Lung (tissue), 12 donors: ENCODE measurements around the gene PRRG1. TPM values are rescaled to one million over a fixed set of nuclear protein-coding genes. Genes with fewer than 3 reads are reported as not detected.

Experiments used
- ATAC-seq: fragments of 200-7000 bp; cut with Tn5 transposase; one replicate; pipeline ENCODE4 v1.9.1; 2020; ENCODE audit warnings: moderate number of reproducible peaks; ENCODE audit not compliant: insufficient read depth, low FRiP score
- DNase-seq, 3 donors: peaks; one replicate each; pipeline ENCODE4 v3.0.0-alpha.2; 2013 to 2017
- H3K27ac ChIP-seq, 2 donors: one replicate each; pipeline ENCODE4 v1.5.1; 2013; ENCODE audit warnings: mild to moderate bottlenecking in 2 of 2, moderate library complexity in 2 of 2, control low read depth in 1 of 2, inconsistent platforms in 1 of 2, low read depth in 1 of 2, low read length in 1 of 2
- H3K27me3 ChIP-seq, 3 donors: one replicate each; pipeline ENCODE4 v1.5.1; 2013; ENCODE audit warnings: low read length in 2 of 3; ENCODE audit not compliant: control insufficient read depth in 3 of 3, insufficient read depth in 3 of 3
- H3K36me3 ChIP-seq, 4 donors: one replicate each; pipeline ENCODE4 v1.5.1; 2013; ENCODE audit warnings: low read length in 4 of 4, mild to moderate bottlenecking in 1 of 4, moderate library complexity in 1 of 4; ENCODE audit not compliant: control insufficient read depth in 4 of 4, insufficient read depth in 4 of 4
- H3K4me1 ChIP-seq, 5 donors: one replicate each; pipeline ENCODE4 v1.5.1; 2013; ENCODE audit warnings: low read length in 5 of 5, mild to moderate bottlenecking in 2 of 5, moderate library complexity in 1 of 5; ENCODE audit not compliant: control insufficient read depth in 5 of 5, insufficient read depth in 5 of 5
- H3K4me3 ChIP-seq: one replicate; pipeline ENCODE4 v1.5.1; 2013; ENCODE audit warnings: mild to moderate bottlenecking, control low read depth, moderate library complexity
- H3K9ac ChIP-seq, 2 donors: one replicate each; pipeline ENCODE4 v1.5.1; 2013; ENCODE audit warnings: low read length in 2 of 2, control low read depth in 1 of 2; ENCODE audit not compliant: insufficient read depth in 1 of 2
- H3K9me3 ChIP-seq, 4 donors: one replicate each; pipeline ENCODE4 v1.5.1; 2013; ENCODE audit warnings: low read length in 3 of 4, mild to moderate bottlenecking in 1 of 4, moderate library complexity in 1 of 4; ENCODE audit not compliant: control insufficient read depth in 4 of 4, insufficient read depth in 3 of 4
- WGBS, 2 donors: extraction: QIAGEN DNeasy Blood & Tissue Kit; methylation state at CpG; one replicate each; pipeline ENCODE4 v1.1.7; 2013; 5-methylcytosine and 5-hydroxymethylcytosine counted together
- polyA plus RNA-seq, 2 donors: library from polyadenylated mRNA; stranded (reverse); fragments of 200-250 nt; gene quantifications; one replicate each; pipeline ENCODE4 v1.2.1, GENCODE V29; 2013
- total RNA-seq, 2 donors: library from RNA; depleted of rRNA in 1 of 2; stranded (reverse); fragments of >200 nt in 1 of 2; gene quantifications; one replicate each; pipeline ENCODE4 v1.2.1, GENCODE V29; 2014 to 2021
- TF ChIP-seq, protein P1 (sequence below): IDR thresholded peaks from 2 replicates; pipeline ENCODE4 v1.5.1; 2012; ENCODE audit warnings: mild to moderate bottlenecking; ENCODE audit errors: control extremely low read depth, extremely low read depth
- donor health status: control.
- donor health status: control.
- donor health status: Bipolar disorder and iron deficiency.
- donor health status: healthy.
- donor health status: DM: yes; HTN: yes; CAD: no.

PRRG1 gene
- total and polyA plus RNA-seq, 4 donors: 2.1 to 15.0 (median 3.8) TPM

DNA sequence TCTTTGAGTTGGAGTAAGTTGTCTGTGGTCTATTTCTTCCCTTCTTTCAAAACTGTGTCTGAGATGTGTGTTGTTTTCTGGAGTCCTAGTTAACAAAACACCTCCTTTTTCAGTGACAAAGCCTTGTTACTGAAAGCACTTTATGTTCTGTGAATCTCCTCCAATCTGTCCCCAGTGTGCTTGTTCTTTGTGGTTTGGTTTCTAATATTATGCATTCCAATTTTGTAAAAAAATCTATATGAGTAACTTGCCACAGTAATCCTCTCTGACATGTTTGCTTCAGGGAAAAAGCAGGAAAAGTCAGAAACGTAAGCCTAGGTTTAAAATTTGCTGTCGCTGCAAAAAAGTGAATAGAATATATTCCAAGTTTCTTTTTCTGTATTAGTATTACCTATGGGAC, 12.4 kb downstream of the PRRG1 start:
- 74 to 87% methylated on average over 2 of the region's 2 CpGs for WGBS, 2 donors

DNA sequence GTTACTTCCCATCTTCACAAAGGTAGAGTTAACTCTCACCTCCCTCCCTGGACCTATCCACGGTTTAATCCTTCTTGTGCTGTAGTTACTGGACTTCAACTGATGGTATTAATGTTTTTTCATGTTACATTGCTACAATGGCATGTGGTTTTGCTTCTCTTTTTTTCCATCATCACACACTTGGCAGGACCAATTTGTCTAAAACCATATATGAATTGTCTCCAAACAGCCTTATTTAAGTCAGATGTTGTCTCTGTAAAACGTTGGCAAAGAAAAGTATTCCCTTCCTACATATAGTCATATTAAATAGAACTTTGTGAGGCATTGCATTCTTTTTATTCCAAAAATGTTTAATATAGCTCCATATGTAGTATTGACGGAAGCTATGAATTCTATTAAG, 15.5 kb downstream of the PRRG1 start:
- peaks cover 0 to 2% (median 0%) of the 10 kb centered on the region in 4 donors for H3K9me3 ChIP-seq
- no peak overlapping the region for H3K9ac ChIP-seq
- H3K27ac ChIP-seq: no peak overlapping the region
- 65 to 94% methylated on average over 3 of the region's 3 CpGs for WGBS, 2 donors
- no peaks in the 10 kb centered on the region for H3K36me3 ChIP-seq
- H3K4me3 ChIP-seq: no peak overlapping the region
- peaks cover 0 to 5% (median 0%) of the 10 kb centered on the region in 5 donors for H3K4me1 ChIP-seq
- H3K27me3 ChIP-seq: peaks cover 0 to 2% (median 0%) of the 10 kb centered on the region in 3 donors
- TF ChIP-seq, protein P1, sequence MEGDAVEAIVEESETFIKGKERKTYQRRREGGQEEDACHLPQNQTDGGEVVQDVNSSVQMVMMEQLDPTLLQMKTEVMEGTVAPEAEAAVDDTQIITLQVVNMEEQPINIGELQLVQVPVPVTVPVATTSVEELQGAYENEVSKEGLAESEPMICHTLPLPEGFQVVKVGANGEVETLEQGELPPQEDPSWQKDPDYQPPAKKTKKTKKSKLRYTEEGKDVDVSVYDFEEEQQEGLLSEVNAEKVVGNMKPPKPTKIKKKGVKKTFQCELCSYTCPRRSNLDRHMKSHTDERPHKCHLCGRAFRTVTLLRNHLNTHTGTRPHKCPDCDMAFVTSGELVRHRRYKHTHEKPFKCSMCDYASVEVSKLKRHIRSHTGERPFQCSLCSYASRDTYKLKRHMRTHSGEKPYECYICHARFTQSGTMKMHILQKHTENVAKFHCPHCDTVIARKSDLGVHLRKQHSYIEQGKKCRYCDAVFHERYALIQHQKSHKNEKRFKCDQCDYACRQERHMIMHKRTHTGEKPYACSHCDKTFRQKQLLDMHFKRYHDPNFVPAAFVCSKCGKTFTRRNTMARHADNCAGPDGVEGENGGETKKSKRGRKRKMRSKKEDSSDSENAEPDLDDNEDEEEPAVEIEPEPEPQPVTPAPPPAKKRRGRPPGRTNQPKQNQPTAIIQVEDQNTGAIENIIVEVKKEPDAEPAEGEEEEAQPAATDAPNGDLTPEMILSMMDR: no peak
- ATAC-seq (no peak), DNase-seq (no peak)

More for the DNA sequence above, 12.4 kb downstream of the PRRG1 start:
- Histone ChIP-seq H3K27me3 (no peaks in the 10 kb centered on the region), H3K4me3 (no peak overlapping the region), H3K36me3 (no peaks in the 10 kb centered on the region), H3K27ac (no peak overlapping the region), H3K9ac (no peak overlapping the region), H3K4me1 (peaks cover 0 to 5% (median 0%) of the 10 kb centered on the region in 5 donors), H3K9me3 (peaks cover 0 to 4% (median 1%) of the 10 kb centered on the region in 4 donors)
- TF ChIP-seq, protein P1: no peak
- no peak for ATAC-seq
- DNase-seq: no peak

DNA sequence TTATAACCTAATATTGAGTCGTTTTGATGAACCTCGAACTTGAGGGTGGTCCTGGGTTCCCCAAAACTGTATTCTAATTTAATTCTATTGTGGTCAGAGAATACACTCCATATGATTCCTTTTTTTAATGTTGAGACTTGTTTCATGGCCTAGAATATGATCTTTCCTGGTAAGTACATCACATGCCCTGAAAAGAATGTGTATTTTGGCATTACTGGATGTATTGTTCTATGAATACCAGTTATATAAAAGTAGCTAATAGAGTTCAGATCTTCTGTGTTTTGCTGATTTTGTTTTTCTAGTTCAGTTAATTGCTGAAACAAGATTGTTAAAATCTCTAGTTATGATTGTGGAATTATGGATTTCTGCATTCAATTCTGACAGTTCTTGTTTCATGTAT, 18.8 kb downstream of the PRRG1 start:
- peaks cover 0 to 4% (median 0%) of the 10 kb centered on the region in 3 donors for H3K27me3 ChIP-seq
- H3K4me1 ChIP-seq: no peaks in the 10 kb centered on the region
- no peak overlapping the region for H3K27ac ChIP-seq
- WGBS, 2 donors: 68 to 97% methylated on average over 2 of the region's 2 CpGs
- TF ChIP-seq, protein P1: no peak
- no peak overlapping the region for H3K9ac ChIP-seq
- DNase-seq (no peak), ATAC-seq (no peak)
- H3K36me3 ChIP-seq: no peaks in the 10 kb centered on the region
- H3K9me3 ChIP-seq: peaks cover 0 to 5% (median 1%) of the 10 kb centered on the region in 4 donors
- H3K4me3 ChIP-seq: no peak overlapping the region
